Measurements from ENCODE around the gene EIF4G3.

The EIF4G3 gene

DNA sequence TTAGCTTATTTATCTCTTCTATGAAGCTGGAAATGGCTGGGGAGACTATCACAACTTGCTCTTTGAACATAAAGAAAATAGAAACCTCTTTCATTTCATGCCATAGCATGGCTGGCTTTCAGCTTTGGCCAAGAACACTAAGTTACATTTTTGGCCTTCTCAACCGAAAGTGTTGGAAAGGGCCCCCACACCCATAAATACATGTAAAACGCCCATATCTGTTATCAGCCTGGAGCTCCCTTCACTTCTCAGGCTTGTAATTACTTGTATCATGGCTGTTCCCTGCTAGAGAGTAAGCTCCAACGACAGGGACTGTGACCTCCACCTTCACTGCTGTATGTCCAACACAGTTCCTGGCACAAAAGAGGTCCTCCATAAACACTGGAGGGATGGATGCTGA lies 12.7 kb upstream of the EIF4G3 start:
- TF ChIP-seq, protein P1, sequence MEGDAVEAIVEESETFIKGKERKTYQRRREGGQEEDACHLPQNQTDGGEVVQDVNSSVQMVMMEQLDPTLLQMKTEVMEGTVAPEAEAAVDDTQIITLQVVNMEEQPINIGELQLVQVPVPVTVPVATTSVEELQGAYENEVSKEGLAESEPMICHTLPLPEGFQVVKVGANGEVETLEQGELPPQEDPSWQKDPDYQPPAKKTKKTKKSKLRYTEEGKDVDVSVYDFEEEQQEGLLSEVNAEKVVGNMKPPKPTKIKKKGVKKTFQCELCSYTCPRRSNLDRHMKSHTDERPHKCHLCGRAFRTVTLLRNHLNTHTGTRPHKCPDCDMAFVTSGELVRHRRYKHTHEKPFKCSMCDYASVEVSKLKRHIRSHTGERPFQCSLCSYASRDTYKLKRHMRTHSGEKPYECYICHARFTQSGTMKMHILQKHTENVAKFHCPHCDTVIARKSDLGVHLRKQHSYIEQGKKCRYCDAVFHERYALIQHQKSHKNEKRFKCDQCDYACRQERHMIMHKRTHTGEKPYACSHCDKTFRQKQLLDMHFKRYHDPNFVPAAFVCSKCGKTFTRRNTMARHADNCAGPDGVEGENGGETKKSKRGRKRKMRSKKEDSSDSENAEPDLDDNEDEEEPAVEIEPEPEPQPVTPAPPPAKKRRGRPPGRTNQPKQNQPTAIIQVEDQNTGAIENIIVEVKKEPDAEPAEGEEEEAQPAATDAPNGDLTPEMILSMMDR (IDR thresholded peaks at IDR 0.05) = no peak

DNA sequence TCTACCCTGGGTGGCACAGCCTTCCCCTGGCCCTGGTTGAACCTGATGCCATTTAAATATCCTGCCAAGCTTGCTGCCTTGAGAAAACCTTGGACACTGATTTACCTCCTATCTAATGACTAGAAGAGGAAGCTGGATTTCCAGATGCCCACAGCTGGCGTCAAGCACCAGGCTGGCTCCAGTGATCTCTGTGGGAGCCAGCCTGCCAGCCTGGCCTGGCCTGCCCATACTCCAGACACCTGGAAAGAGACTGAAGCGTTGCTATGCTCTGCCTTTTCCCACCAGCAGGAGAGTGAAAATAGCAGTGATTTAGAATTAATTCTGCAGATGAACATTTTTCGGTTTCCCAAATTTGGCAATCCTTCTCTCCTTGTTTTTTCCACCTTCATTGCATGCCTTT lies 11.5 kb upstream of the EIF4G3 start:
- TF ChIP-seq, protein P1 (IDR thresholded peaks at IDR 0.05) = no peak

DNA sequence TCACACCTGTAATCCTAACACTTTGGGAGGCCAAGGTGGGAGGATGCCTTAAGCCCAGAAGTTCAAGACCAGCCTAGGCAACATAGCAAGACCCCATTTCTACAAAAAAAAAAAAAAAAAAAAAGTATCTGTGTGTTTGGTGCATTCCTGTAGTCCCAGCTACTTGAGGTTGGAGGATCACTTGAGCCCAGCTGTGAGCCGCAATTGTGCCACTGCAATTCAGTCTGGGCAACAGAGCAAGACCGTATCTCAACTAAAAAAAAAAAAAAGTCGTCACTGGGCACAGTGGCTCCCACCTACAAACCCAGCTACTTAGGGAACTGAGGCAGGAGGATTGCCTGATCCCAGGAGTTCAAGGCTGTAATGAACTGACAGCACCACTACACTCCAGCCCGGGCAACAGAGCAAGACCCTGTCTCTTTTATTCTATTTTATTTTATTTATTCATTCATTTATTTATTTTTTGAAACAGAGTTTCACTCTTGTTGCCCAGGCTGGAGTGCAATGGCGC lies 8.6 kb upstream of the EIF4G3 start:
- TF ChIP-seq, protein P1 (IDR thresholded peaks at IDR 0.05) = no peak

DNA sequence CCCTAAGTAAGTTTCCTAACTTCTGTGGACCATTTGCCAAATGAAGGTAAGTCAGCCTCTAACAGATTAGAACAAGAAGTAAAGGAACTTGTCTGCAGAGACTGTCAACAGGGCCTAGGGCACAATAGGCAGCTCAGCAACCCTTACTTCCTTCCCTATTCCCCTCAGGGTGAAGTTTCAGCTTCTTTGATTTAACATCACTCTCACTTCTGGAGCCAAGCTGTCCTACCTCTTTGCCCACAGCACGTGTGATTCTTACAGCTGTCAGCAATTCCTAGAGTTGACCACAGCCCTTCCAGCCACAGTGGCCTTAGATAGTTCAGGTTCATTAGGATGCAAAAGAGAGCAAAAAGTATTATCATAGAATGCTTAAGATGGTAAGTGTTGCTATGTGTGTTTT lies 7.6 kb upstream of the EIF4G3 start:
- TF ChIP-seq, protein P1 (IDR thresholded peaks at IDR 0.05) = no peak

DNA sequence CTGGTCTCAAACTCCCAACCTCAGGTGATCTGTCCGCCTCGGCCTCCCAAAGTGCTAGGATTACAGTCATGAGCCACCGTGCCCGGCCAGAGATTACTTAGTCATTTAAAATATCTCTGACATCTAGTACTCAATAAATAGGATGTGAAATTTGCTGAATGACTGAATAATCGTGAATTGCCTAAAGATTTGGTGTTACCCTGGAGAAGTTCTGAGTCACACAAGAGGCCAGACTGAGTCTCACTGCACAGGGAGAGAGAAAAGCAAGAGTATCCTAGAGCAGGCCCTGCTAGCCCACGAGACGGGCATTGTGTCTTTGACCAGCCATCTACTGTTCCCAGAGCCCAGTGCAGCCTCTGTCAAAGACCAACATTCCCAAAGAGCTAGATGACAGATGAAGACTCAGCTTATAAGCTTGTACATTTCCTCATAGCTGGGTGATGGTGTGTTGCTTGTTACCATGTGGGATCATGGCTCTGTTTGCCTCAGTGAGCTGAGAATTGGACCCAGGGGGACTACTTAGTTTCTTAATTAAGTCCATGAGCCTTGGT lies 5.6 kb upstream of the EIF4G3 start:
- TF ChIP-seq, protein P1 (IDR thresholded peaks at IDR 0.05) = no peak

DNA sequence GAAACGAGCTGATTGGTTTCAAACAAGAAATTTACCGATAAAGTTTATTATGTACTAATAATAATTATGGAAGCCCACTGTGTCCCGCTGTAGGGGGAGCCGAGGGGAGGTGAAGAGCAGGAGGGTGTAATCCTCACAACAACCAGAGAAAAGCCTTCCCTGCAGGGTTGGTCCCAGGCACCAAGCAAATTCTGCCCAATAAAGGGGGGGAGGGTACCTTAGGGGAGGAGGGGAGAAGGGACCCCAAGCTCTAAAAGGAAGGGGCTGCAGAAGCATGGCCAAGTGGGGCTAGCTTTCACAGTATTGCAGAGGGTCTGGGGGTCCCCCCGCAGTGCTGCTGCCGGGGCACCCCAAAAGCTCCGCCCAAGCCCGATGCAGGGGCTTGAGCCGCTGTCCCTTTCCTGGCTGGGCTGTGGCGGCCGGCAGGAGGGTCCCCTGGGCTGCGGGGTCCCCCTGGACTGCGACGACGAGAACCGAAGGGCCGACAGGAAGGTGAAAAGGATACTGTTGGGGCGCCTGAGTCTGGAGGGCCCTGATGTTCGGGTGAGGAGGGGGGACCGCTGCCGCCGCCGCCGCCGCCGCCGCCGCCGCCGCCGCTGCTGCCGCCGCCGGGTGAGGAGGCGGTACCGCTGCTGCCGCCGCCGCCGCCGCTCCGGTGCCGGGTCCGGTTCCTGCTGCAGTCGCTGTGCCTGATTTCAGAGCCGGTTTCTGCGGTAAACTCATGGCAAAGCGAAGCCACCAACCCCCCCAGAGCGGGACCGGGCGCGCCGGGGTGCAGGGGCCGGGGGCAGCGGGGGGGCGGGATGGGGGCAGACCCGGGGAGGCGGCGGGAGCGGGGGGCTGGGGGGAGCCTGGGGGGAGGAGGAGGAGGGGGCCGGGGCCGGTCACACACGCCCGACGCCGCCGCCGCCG lies 771 bp downstream of the EIF4G3 start:
- TF ChIP-seq, protein P1 (IDR thresholded peaks at IDR 0.05) = no peak

DNA sequence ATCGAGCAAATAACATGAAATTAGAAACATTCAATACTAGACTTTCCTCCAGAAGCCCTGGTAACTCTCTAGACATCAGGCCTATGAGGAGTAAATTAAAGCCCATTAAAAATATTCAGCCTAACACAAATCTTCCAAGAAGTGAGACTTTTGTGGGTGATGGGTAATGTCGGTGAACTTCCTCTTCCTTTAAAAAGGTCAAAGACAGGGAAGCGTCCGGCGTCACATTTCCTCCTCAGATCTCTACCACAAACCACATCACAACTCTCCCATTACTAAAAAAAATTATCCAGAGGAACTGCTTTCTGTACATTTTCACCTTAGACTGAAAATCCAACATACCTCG lies 1.4 kb downstream of the EIF4G3 start:
- TF ChIP-seq, protein P1 (IDR thresholded peaks at IDR 0.05) = no peak
